ENCODE data around the gene INO80D.

GRCh38 chr2:205996161-205996560 lies 89.8 kb downstream of the INO80D start:
- TF ChIP-seq ZNF879 (CRISPR knock-in tag; IDR thresholded peaks at IDR 0.05) (no peak), HMG20B (CRISPR knock-in tag; conservative IDR thresholded peaks at IDR 0.05) (no peak), CTCF (CRISPR knock-in tag; IDR thresholded peaks at IDR 0.05) (no peak), CHD4 (IDR thresholded peaks at IDR 0.05; ENCODE audit: borderline replicate concordance, low read length) (no peak), ZNF547 (CRISPR knock-in tag; IDR thresholded peaks at IDR 0.05) (no peak), JUN (CRISPR knock-in tag; IDR thresholded peaks at IDR 0.05) (no peak), ZNF354B (CRISPR knock-in tag; IDR thresholded peaks at IDR 0.05) (no peak), GABPA (IDR thresholded peaks at IDR 0.05; ENCODE audit: low read depth, low read length) (no peak), GABPA (CRISPR knock-in tag; IDR thresholded peaks at IDR 0.05; ENCODE audit: low read depth) (no peak)

Measured in HepG2 (cell line).